GM19395 (cell line): Measurements from ENCODE around the gene NECTIN2.

ENCODE experiments used
- ATAC-seq: cut with Tn5 transposase; IDR thresholded peaks from one replicate; pipeline ENCODE4 v1.9.1; 2021; ENCODE audit warnings: mild to moderate bottlenecking, moderate library complexity; ENCODE audit not compliant: unreplicated experiment

NECTIN2 gene

GRCh38 chr19:44845612-44846454 is at the start of gene NECTIN2:
NECTIN2 (plus strand) TSS chr19:44846297; CDS start chr19:44846526, 229 bp downstream.
- ATAC-seq: no peak

- ATAC-seq: no peak
Measured at GRCh38 chr19:44796701-44797115, 49.4 kb upstream of the NECTIN2 start.

GRCh38 chr19:44799627-44800346 is 46.3 kb upstream of the NECTIN2 start:
- no peak for ATAC-seq

DNA sequence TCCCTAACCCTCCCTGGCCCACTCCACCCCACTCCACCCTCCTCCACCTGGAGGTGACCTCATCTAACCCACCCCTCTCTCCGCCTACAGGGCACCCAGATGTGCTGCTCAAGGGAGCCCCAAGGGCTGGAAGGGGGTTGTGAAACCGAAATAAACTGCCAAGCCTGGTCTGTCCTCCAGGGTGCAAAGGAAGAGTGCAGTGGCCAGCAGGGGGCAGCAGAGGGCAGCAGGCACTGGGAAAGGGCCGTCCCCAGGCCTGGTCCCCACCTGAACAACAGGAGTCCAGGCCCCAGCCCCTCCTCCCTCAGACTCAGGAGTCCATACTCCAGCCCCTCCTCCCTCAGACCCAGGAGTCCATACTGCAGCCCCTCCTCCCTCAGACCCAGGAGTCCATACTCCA is 45.6 kb upstream of the NECTIN2 start:
- ATAC-seq: peak; percentile 71

- ATAC-seq: no peak
Measured at GRCh38 chr19:44803442-44804428, 42.4 kb upstream of the NECTIN2 start.

DNA sequence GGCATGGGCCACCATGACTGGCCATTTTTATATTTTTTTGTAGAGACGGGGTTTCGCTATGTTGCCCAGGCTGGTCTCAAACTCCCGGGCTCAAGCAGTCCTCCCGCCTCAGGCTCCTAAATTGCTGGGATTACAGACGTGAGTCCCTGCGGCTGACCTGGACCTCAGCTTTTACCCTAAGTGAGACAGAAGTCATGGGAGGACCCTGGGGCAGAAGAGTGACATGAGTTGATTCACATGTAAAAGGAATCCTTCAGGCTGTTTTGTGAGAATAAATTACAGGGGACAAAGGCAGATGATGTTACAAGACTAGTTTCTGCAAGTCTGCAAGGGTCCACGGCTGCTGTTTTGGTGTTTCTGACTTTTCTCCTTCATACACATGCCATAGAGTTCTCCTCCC is 39.8 kb upstream of the NECTIN2 start:
- ATAC-seq: no peak

- no peak for ATAC-seq
Measured at GRCh38 chr19:44807162-44807561, 38.9 kb upstream of the NECTIN2 start.

- ATAC-seq: no peak
Measured at GRCh38 chr19:44807652-44808462, 38.2 kb upstream of the NECTIN2 start.

DNA sequence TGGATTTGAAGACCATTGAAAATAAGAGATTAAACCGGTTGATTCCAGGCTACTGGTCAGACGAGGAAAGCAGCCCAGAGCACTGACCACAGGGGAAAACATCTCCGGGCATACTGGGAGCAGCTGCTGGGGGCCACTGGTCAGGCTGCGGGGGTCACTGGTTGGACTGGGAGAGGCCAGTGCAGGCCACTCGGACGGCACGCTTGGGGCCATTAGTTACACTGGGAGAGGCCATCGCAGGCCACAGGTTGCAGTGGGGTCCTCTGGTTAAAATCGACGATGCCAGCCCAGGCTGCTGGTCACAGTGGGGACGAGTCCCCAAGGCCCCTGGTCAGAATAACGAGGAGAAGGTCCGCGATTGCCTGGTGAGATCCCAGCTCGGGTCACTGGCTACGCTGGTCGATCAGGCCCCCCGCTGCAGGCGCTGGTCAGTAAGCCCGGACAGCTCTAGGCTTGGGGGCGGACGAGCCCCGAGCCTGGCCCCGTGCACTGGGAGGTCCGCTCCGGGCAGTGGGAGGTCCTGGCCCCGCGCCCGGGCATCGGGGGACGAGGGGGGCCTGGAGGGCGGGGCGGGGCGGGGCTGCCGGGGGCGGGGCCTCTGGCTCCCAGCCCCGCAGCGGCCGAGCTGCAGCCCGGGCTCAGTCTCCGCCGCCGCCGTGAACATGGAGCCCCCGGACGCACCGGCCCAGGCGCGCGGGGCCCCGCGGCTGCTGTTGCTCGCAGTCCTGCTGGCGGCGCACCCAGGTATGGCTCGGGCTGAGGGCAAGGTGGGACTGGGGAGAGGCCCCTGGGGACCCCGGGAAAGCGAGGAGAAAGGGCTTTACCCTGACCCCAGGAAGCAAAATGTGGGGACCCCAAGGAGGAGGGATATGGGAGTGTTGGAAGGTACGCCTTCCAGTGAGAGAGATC is 37.4 kb upstream of the NECTIN2 start, which contains the start of gene BCAM:
BCAM (plus strand) TSS at position 641 of the 909 bp plus-strand sequence; CDS start at position 663, 22 bp downstream.
- ATAC-seq: no peak

- no peak for ATAC-seq
Measured at GRCh38 chr19:44809577-44810233, 36.4 kb upstream of the NECTIN2 start.

DNA sequence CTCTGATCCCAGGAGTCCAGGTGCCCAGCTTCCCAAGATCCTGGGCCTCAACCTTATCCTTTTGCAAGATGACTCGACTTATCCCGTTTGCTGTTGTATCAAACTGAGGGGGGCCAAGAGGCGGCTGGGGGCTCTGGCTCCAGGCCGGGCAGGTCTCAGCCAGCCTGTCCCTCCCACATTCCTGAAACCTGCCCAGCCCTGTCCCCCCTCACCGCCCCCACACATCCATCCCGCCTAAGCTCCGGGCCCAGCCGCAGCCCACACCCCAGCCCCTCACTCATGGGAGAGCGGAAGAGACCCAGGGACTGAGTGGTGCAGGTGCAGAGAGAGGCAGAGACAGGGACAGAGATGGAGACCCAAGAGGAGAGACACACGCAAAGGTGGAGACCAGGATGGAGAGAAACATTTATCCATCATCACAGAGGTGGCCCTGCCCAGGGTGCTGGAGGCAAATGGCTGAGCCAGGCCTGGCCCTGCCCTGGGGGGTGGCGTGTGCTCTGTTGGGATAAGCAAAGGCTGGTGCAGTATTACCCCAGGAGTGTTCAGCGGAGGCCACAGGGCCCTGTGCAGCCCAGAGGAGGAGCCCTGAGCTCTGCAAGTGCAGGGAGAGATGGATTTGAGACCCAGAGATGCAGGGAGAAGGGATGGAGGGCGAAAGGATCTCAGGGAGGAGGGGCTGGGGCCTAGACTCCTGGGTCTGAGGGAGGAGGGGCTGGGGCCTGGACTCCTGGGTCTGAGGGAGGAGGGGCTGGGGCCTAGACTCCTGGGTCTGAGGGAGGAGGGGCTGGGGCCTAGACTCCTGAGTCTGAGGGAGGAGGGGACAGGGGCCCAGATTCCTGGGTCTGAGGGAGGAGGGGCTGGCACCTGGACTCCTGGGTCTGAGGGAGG is 35.6 kb upstream of the NECTIN2 start:
- no peak for ATAC-seq

- ATAC-seq: no peak
Measured at GRCh38 chr19:44811122-44811419, 35.0 kb upstream of the NECTIN2 start.

DNA sequence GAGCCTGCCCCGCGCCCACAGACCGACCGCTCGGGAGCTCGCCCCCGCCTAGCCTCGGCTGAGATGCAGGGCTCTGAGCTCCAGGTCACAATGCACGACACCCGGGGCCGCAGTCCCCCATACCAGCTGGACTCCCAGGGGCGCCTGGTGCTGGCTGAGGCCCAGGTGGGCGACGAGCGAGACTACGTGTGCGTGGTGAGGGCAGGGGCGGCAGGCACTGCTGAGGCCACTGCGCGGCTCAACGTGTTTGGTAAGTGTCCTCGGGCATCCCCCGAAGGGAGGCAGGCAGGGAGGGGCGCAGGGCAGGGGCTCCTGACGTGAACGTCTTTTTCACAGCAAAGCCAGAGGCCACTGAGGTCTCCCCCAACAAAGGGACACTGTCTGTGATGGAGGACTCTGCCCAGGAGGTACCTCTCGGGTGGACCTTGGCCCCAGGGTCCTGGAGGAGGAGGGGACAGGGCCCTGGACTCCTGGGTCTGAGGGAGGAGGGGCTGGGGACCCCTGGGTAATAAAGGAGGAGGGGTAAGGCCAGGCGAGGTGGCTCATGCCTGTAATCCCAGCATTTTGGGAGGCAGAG is 33.9 kb upstream of the NECTIN2 start:
- no peak for ATAC-seq

DNA sequence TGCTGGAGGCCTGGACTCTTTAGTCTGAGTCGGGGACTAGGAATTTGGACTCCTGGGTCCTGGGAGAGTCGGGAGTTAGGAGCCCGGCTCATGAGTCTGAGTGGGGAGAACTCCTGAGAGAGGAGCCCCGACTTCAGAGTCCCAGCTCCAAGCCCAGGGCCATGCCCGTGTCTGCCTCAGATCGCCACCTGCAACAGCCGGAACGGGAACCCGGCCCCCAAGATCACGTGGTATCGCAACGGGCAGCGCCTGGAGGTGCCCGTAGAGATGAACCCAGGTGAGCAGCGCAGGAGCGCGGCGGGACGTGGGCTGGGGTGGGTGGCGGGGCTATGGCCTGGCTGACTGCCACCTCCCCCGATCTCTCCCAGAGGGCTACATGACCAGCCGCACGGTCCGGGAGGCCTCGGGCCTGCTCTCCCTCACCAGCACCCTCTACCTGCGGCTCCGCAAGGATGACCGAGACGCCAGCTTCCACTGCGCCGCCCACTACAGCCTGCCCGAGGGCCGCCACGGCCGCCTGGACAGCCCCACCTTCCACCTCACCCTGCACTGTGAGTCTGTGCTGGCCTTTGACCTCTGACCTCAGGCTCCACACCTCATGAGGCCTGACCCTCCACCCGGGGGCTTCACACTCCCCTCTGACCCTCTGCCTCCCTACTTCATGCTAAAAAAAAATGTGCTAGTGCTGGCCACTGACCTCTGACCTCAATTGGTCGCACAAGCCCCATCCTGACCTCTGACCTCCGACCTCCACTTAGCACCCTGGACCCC is 32.8 kb upstream of the NECTIN2 start:
- no peak for ATAC-seq

- ATAC-seq: no peak
Measured at GRCh38 chr19:44813841-44814470, 32.1 kb upstream of the NECTIN2 start.

- ATAC-seq: no peak
Measured at GRCh38 chr19:44814517-44814916, 31.6 kb upstream of the NECTIN2 start.
